Hepatocyte (in vitro differentiated cells): ENCODE measurements around the gene ATG4D.

Source experiments
- CTCF ChIP-seq: fragments of 200-600 bp; sonication (generic); IDR thresholded peaks from 2 replicates; pipeline ENCODE4 v1.5.1; 2016; ENCODE audit warnings: antibody characterized with exemption, mild to moderate bottlenecking; ENCODE audit not compliant: poor library complexity
- EZH2 ChIP-seq: fragments of 200-600 bp; sonication (generic); IDR thresholded peaks from 2 replicates; pipeline ENCODE4 v1.6.1; 2016; ENCODE audit warnings: antibody characterized with exemption, mild to moderate bottlenecking, borderline replicate concordance

- TF ChIP-seq CTCF (no peak), EZH2 (no peak)
Measured at GRCh38 chr19:10566658-10567410, 23.1 kb downstream of the ATG4D start.
